GM12878 (cell line): ENCODE data around the gene TTC4. TPM values are rescaled to one million over a fixed set of nuclear protein-coding genes. Genes with fewer than 3 reads are reported as not detected.

Source experiments
- ATAC-seq: fragments of 200-7000 bp; cut with Tn5 transposase; 3 replicates; pipeline ENCODE4 v1.9.1; 2020; ENCODE audit warnings: mild to moderate bottlenecking, moderate library complexity
- BruUV-seq: library from RNA; stranded (reverse); fragments of 400-500 nt; replicated peaks from 2 replicates; lab custom pipeline; 2021; lab: Mats Ljungman, UMichigan
- CTCF ChIA-PET: fragments of 300-600 bp; sonication (Branson Sonifier 250); formaldehyde crosslinking; extraction: SDS; loops from one replicate; lab custom pipeline; 2021; ENCODE audit warnings: inconsistent platforms; lab: Yijun Ruan, JAX
- POLR2A ChIA-PET: fragments of 350-600 bp; formaldehyde crosslinking; extraction: SDS; loops from one replicate; lab custom pipeline; 2021; ENCODE audit warnings: inconsistent platforms; lab: Charles Lee
- RAD21 ChIA-PET: fragments of 300-600 bp; sonication (Branson Sonifier 250); formaldehyde crosslinking; loops from one replicate; lab custom pipeline; 2023; ENCODE audit warnings: antibody characterized with exemption; ENCODE audit not compliant: unreplicated experiment; lab: Charles Lee
- SMC1A ChIA-PET: fragments of 300-600 bp; sonication (Branson Sonifier 250); formaldehyde crosslinking; loops from one replicate; lab custom pipeline; 2023; ENCODE audit not compliant: unreplicated experiment, uncharacterized antibody; lab: Charles Lee
- DNase-seq: peaks from one replicate; pipeline ENCODE4 v3.0.0-alpha.2; 2011; ENCODE audit warnings: low read depth, low spot score
- FAIRE-seq: peaks from 3 replicates; lab custom pipeline; 2011; peaks lifted over from hg19 to GRCh38; lab: Jason Lieb, UNC
- H2AFZ ChIP-seq: 2 replicates; pipeline ENCODE4 v1.6.0; 2011; ENCODE audit warnings: low read depth, low read length, control low read depth; ENCODE audit not compliant: control insufficient read depth
- H3K27ac ChIP-seq: 2 replicates; pipeline ENCODE4 v1.5.1; 2011; ENCODE audit warnings: control low read depth; ENCODE audit not compliant: control insufficient read depth, insufficient read depth
- H3K27me3 ChIP-seq, 2 experiments: replicated peaks in 1 of 2; 2 replicates each; pipeline versions ENCODE4 v1.6.0 to v1.6.1; 2011; ENCODE audit warnings: low read length in 1 of 2; ENCODE audit not compliant: control insufficient read depth in 2 of 2, insufficient read depth in 2 of 2
- H3K36me3 ChIP-seq, 2 experiments: 2 replicates each; pipeline ENCODE4 v1.5.1; 2011; ENCODE audit warnings: low read length in 1 of 2; ENCODE audit not compliant: control insufficient read depth in 2 of 2, insufficient read depth in 2 of 2
- H3K4me1 ChIP-seq: 2 replicates; pipeline ENCODE4 v1.6.1; 2011; ENCODE audit warnings: mild to moderate bottlenecking, low read length, moderate library complexity, mixed read lengths; ENCODE audit not compliant: control insufficient read depth, insufficient read depth
- H3K4me2 ChIP-seq: 2 replicates; pipeline ENCODE4 v1.6.0; 2011; ENCODE audit warnings: control low read depth; ENCODE audit not compliant: control insufficient read depth, insufficient read depth
- H3K4me3 ChIP-seq: fragments of 200-600 bp; sonication (generic); 2 replicates; pipeline ENCODE4 v1.5.1; 2016
- H3K79me2 ChIP-seq: 2 replicates; pipeline ENCODE4 v1.6.0; 2011; ENCODE audit warnings: low read length; ENCODE audit not compliant: control insufficient read depth, insufficient read depth
- H3K9ac ChIP-seq: 2 replicates; pipeline ENCODE4 v1.8.0; 2011; ENCODE audit warnings: low read length, control low read depth, mixed read lengths; ENCODE audit not compliant: control insufficient read depth, insufficient read depth
- H3K9me3 ChIP-seq: replicated peaks from 3 replicates; pipeline ENCODE4 v1.5.1; 2011; ENCODE audit warnings: mild to moderate bottlenecking, low read length; ENCODE audit not compliant: control insufficient read depth, insufficient read depth
- H4K20me1 ChIP-seq: 2 replicates; pipeline ENCODE4 v1.6.0; 2011; ENCODE audit not compliant: control insufficient read depth, insufficient read depth
- ASH2L ChIP-seq: fragments of 300-600, 200-600 bp; sonication (generic); IDR thresholded peaks from 2 replicates; pipeline ENCODE4 v1.6.1; 2017; ENCODE audit warnings: low read depth, mild to moderate bottlenecking, borderline replicate concordance
- E2F4 ChIP-seq: IDR thresholded peaks from 2 replicates; pipeline ENCODE4 v1.6.1; 2012; ENCODE audit warnings: low read depth, low read length, improper control_type of control experiment
- ETV6 ChIP-seq, 2 experiments: fragments of 450-650 bp in 1 of 2; IDR thresholded peaks in 1 of 2; conservative IDR thresholded peaks in 1 of 2; 2 replicates each; pipeline ENCODE4 v1.6.1; 2014; ENCODE audit warnings: antibody characterized with exemption in 1 of 2, borderline replicate concordance in 1 of 2, low read depth in 1 of 2, mild to moderate bottlenecking in 1 of 2, moderate library complexity in 1 of 2
- GABPA ChIP-seq: IDR thresholded peaks from 2 replicates; pipeline ENCODE4 v1.6.1; 2014; ENCODE audit warnings: antibody characterized with exemption, low read depth, mild to moderate bottlenecking, inconsistent platforms
- HDAC2 ChIP-seq: fragments of 200-600 bp; sonication (generic); IDR thresholded peaks from 2 replicates; pipeline ENCODE4 v1.6.1; 2017
- SKIL ChIP-seq: fragments of 450-650 bp; IDR thresholded peaks from 2 replicates; pipeline ENCODE4 v1.6.1; 2017; ENCODE audit warnings: mild to moderate bottlenecking, low read depth, inconsistent platforms; ENCODE audit not compliant: poor library complexity, severe bottlenecking
- WGBS: methylation state at CpG from one replicate; pipeline ENCODE4 v1.1.6; 2016; ENCODE audit warnings: low lambda C conversion rate; ENCODE audit not compliant: insufficient replicate concordance, insufficient coverage; ENCODE audit errors: missing lambda C conversion rate; 5-methylcytosine and 5-hydroxymethylcytosine counted together
- in situ Hi-C: fragments of 300-500 bp; cut with MboI; formaldehyde crosslinking; loops from 9 replicates; pipeline ENCODE4 v1.14.3; 2018; ENCODE audit warnings: mixed read lengths
- intact Hi-C: fragments of 100-400 bp; cut with micrococcal nuclease; formaldehyde crosslinking; loops from one replicate; pipeline ENCODE4 v1.14.2; 2022; ENCODE audit not compliant: unreplicated experiment
- polyA plus RNA-seq, 11 experiments: library from polyadenylated mRNA; depleted of rRNA in 4 of 11; unstranded in 6 of 11; stranded (reverse) in 5 of 11; fragments of >200 nt; fragmentation: Nextera tagmentation in 4 of 11; fragmentation: Illumina TruSeq in 1 of 11; extraction: Ambion mirVana in 4 of 11; extraction: Trizol in 1 of 11; gene quantifications; 1 replicate in 1 of 11; 2 replicates in 10 of 11; pipeline versions ENCODE4 v1.2.1 to v1.2.3, GENCODE V29; 2011 to 2016; ENCODE audit warnings: inconsistent platforms in 2 of 11, missing spikeins in 2 of 11, low read depth in 1 of 11
- total RNA-seq, 4 experiments: library from RNA; depleted of rRNA in 3 of 4; stranded (reverse); fragments of >200 nt in 3 of 4; fragmentation: Illumina TruSeq in 1 of 4; extraction: Trizol in 1 of 4; gene quantifications; 2 replicates each; pipeline versions ENCODE4 v1.2.1 to v1.2.3, GENCODE V29; 2013 to 2021

Gene TTC4
- total and polyA plus RNA-seq, 10 of the 15 experiments (the other 5 are each of a cell fraction or from before 2014, with no cell fraction given): 23.4 to 50.5 (median 36.0) TPM

GRCh38 chr1:54728027-54728426 is 12.4 kb downstream of the TTC4 start (continued):
- TF ChIP-seq SKIL: no peak
- TF ChIP-seq E2F4: no peak
- TF ChIP-seq GABPA: no peak
- TF ChIP-seq HDAC2: no peak

- no peaks in the 10 kb centered on the region for H4K20me1 ChIP-seq
- FAIRE-seq (no peak), DNase-seq (no peak), ATAC-seq (no peak)
- RAD21 ChIA-PET: no interaction called here
- in situ Hi-C loops (no loop called here), intact Hi-C loops (no loop called here)
- H3K4me1 ChIP-seq: no peaks in the 10 kb centered on the region
- no peak overlapping the region for H2AFZ ChIP-seq
- no peak overlapping the region for H3K27ac ChIP-seq
- SMC1A ChIA-PET: no interaction called here
- H3K4me2 ChIP-seq: no peak overlapping the region
- no peak for TF ChIP-seq ETV6 (conservative IDR thresholded peaks at IDR 0.05 in 1 of 2, IDR thresholded peaks at IDR 0.05 in 1 of 2; ENCODE audit: borderline replicate concordance in 1 of 2, low read depth in 1 of 2)
- TF ChIP-seq ASH2L: no peak
- no peak overlapping the region for H3K9ac ChIP-seq
- no peaks in the 10 kb centered on the region for H3K79me2 ChIP-seq
- no peaks in the 10 kb centered on the region for H3K9me3 ChIP-seq
- H3K4me3 ChIP-seq: no peak overlapping the region
- peaks cover 10 to 28% of the 10 kb centered on the region in 2 experiments for H3K36me3 ChIP-seq
- no TSS peak for BruUV-seq
- POLR2A ChIA-PET: no interaction called here
- WGBS: 98% methylated on average over 5 of the region's 5 CpGs
- CTCF ChIA-PET: no interaction called here
- H3K27me3 ChIP-seq: no peaks in the 10 kb centered on the region
These were observed 21.0 kb downstream of the TTC4 start for GRCh38 chr1:54736685-54737084.
